Measurements from ENCODE around the gene MZB1. TPM values are rescaled to one million over a fixed set of nuclear protein-coding genes. Genes with fewer than 3 reads are reported as not detected.
"Not testable (repeated sequence)": the region's sequence is repeated elsewhere in the genome, so short reads cannot be mapped to it uniquely, and the experiment has no call there.

MZB1 gene
- polyA plus RNA-seq, 1 of the 3 experiments (the other 2 are of a cell fraction): not detected

DNA sequence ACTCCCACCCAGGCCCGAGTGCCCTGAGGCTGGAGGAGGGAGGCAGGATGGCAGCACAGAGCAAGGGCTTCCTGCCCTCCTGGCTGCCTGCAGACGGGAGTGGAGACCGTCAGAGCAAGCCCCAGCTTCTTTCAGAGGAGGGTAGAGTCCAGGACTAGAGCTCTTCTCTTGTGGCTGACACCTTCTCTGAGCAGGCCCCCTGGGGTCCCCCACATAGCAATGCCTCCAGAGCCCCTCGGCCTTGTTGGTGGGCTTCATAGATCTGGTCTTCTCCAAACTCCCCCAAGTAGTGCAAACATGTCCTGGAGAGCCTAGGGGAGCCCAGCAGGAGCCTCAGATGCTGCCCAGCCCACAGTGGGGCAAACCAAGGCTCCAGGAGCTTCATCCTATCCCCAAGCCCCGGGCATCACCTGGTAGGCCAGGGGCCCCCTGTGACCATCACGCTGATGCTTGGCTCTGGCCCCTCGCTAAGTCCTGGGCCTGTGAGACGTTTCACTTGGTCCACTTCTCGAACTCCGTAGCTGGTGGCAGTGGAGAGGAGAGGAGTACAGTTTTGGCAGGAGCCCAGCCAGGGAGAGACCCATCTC, 2.0 kb downstream of the MZB1 start:
- H2AFZ ChIP-seq (ENCODE audit: low read depth): no peak overlapping the region
- no peaks in the 10 kb centered on the region for H3K9me2 ChIP-seq
- no peaks in the 10 kb centered on the region for H3F3A ChIP-seq (replicated peaks; ENCODE audit: insufficient read depth)
- no peaks in the 10 kb centered on the region for H4K20me1 ChIP-seq (ENCODE audit: insufficient read depth)
- no peak overlapping the region for H3K9ac ChIP-seq
- H3K27me3 ChIP-seq (ENCODE audit: insufficient read depth): no peaks in the 10 kb centered on the region
- H3K79me2 ChIP-seq (ENCODE audit: insufficient read depth): no peaks in the 10 kb centered on the region
- DNase-seq: no peak
- 96% methylated on average over 9 of the region's 10 CpGs for WGBS (ENCODE audit: low lambda C conversion rate)
- H3K4me1 ChIP-seq (ENCODE audit: control insufficient read depth in 1 of 2, insufficient read depth in 2 of 2, low read depth in 1 of 2, low read length in 1 of 2): peaks cover 0 to 14% of the 10 kb centered on the region in 2 experiments; a peak in 1 of 4 replicates
- H3K27ac ChIP-seq (ENCODE audit: low read depth in 2 of 2, low read length in 1 of 2): no peak overlapping the region
- CTCF ChIA-PET: interaction anchor here (0.6 to 1.1 kb wide), 2 partner anchors 126 to 198 kb away, joined by 3 to 4 read pairs; no protein-coding TSS in a partner anchor
- POLR2A ChIA-PET: interaction anchor here (0.8 kb wide), 1 partner anchor 46 kb away, joined by 3 read pairs; no protein-coding TSS in a partner anchor
- no peak overlapping the region for H3K4me2 ChIP-seq
- TF ChIP-seq, protein P1, sequence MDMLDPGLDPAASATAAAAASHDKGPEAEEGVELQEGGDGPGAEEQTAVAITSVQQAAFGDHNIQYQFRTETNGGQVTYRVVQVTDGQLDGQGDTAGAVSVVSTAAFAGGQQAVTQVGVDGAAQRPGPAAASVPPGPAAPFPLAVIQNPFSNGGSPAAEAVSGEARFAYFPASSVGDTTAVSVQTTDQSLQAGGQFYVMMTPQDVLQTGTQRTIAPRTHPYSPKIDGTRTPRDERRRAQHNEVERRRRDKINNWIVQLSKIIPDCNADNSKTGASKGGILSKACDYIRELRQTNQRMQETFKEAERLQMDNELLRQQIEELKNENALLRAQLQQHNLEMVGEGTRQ (IDR thresholded peaks at IDR 0.05; ENCODE audit: borderline replicate concordance, low read depth, low read length): no peak
- TF ChIP-seq JUND (IDR thresholded peaks at IDR 0.05) (no peak), RAD21 (IDR thresholded peaks at IDR 0.05; ENCODE audit: low read length) (no peak), RFX5 (IDR thresholded peaks at IDR 0.05; ENCODE audit: low read length) (no peak), POLR2AphosphoS5 (IDR thresholded peaks at IDR 0.05; ENCODE audit: low read depth, low read length) (no peak), TEAD4 (IDR thresholded peaks at IDR 0.05; ENCODE audit: borderline replicate concordance, insufficient read depth) (no peak), YY1 (IDR thresholded peaks at IDR 0.05; ENCODE audit: low read depth) (no peak), TCF12 (IDR thresholded peaks at IDR 0.05) (no peak), EZH2phosphoT487 (IDR thresholded peaks at IDR 0.05; ENCODE audit: borderline replicate concordance, low read depth) (no peak), SIN3A (IDR thresholded peaks at IDR 0.05; ENCODE audit: borderline replicate concordance, low read depth, low read length) (no peak), MEF2A (IDR thresholded peaks at IDR 0.05; ENCODE audit: borderline replicate concordance, low read depth) (no peak), FOXJ3 (CRISPR knock-in tag; IDR thresholded peaks at IDR 0.05) (no peak), CHD2 (IDR thresholded peaks at IDR 0.05; ENCODE audit: low read length, partially characterized antibody) (no peak)
- TF ChIP-seq, protein P2, sequence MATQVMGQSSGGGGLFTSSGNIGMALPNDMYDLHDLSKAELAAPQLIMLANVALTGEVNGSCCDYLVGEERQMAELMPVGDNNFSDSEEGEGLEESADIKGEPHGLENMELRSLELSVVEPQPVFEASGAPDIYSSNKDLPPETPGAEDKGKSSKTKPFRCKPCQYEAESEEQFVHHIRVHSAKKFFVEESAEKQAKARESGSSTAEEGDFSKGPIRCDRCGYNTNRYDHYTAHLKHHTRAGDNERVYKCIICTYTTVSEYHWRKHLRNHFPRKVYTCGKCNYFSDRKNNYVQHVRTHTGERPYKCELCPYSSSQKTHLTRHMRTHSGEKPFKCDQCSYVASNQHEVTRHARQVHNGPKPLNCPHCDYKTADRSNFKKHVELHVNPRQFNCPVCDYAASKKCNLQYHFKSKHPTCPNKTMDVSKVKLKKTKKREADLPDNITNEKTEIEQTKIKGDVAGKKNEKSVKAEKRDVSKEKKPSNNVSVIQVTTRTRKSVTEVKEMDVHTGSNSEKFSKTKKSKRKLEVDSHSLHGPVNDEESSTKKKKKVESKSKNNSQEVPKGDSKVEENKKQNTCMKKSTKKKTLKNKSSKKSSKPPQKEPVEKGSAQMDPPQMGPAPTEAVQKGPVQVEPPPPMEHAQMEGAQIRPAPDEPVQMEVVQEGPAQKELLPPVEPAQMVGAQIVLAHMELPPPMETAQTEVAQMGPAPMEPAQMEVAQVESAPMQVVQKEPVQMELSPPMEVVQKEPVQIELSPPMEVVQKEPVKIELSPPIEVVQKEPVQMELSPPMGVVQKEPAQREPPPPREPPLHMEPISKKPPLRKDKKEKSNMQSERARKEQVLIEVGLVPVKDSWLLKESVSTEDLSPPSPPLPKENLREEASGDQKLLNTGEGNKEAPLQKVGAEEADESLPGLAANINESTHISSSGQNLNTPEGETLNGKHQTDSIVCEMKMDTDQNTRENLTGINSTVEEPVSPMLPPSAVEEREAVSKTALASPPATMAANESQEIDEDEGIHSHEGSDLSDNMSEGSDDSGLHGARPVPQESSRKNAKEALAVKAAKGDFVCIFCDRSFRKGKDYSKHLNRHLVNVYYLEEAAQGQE (IDR thresholded peaks at IDR 0.05; ENCODE audit: low read depth, low read length): no peak
- TF ChIP-seq, protein P3, sequence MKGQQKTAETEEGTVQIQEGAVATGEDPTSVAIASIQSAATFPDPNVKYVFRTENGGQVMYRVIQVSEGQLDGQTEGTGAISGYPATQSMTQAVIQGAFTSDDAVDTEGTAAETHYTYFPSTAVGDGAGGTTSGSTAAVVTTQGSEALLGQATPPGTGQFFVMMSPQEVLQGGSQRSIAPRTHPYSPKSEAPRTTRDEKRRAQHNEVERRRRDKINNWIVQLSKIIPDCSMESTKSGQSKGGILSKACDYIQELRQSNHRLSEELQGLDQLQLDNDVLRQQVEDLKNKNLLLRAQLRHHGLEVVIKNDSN (IDR thresholded peaks at IDR 0.05; ENCODE audit: borderline replicate concordance, low read depth): no peak
- H3K4me3 ChIP-seq (ENCODE audit: low read depth in 2 of 2, low read length in 1 of 2): no peak overlapping the region
- H3K9me3 ChIP-seq: no peaks in the 10 kb centered on the region
- no peaks in the 10 kb centered on the region for H3K36me3 ChIP-seq (replicated peaks in 1 of 2; ENCODE audit: control insufficient read depth in 1 of 2, insufficient read depth in 2 of 2, low read length in 1 of 2)

DNA sequence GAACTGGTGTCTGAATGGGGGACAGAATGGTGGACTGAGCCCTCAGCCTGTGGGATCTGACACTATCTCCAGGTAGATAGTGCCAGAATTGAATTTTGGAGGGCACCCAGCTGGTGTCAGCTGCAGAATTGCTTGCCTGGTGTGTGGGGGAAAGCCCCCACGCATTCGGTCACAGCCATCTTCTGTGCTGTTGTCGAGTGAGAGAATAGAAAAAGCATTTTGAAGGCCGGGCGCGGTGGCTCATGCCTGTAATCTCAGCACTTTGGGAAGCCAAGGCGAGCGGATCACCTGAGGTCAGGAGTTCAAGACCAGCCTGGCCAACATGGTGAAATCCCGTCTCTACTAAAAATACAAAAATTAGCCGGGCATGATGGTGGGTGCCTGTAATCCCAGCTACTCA, 2.8 kb downstream of the MZB1 start:
- H3K4me2 ChIP-seq; H2AFZ ChIP-seq (ENCODE audit: low read depth); H3K27ac ChIP-seq (ENCODE audit: low read depth in 2 of 2, low read length in 1 of 2); POLR2A ChIA-PET; H3K9ac ChIP-seq; DNase-seq; H3F3A ChIP-seq (replicated peaks; ENCODE audit: insufficient read depth); H3K9me3 ChIP-seq; H3K79me2 ChIP-seq (ENCODE audit: insufficient read depth); H4K20me1 ChIP-seq (ENCODE audit: insufficient read depth); H3K27me3 ChIP-seq (ENCODE audit: insufficient read depth); H3K9me2 ChIP-seq; H3K4me3 ChIP-seq (ENCODE audit: low read depth in 2 of 2, low read length in 1 of 2); H3K36me3 ChIP-seq (replicated peaks in 1 of 2; ENCODE audit: control insufficient read depth in 1 of 2, insufficient read depth in 2 of 2, low read length in 1 of 2): not testable (repeated sequence)
- WGBS (ENCODE audit: low lambda C conversion rate): 94% methylated on average over 10 of the region's 10 CpGs
- CTCF ChIA-PET: interaction anchor here (1.1 kb wide), 1 partner anchor 127 kb away, joined by 3 read pairs; no protein-coding TSS in a partner anchor
- peaks cover 0 to 21% of the 10 kb centered on the region in 2 experiments; a peak in 1 of 4 replicates for H3K4me1 ChIP-seq (ENCODE audit: control insufficient read depth in 1 of 2, insufficient read depth in 2 of 2, low read depth in 1 of 2, low read length in 1 of 2)

Measured in SK-N-SH (cell line).